AG20443 (cell line): ENCODE results near the gene CAMK4.
"Not testable (repeated sequence)": the region's sequence is repeated elsewhere in the genome, so short reads cannot be mapped to it uniquely, and the experiment has no call there.

Experiments used
- DNase-seq: peaks from one replicate; pipeline ENCODE4 v3.0.0; 2012; ENCODE audit warnings: low spot score, mixed read lengths

CAMK4 gene

DNA sequence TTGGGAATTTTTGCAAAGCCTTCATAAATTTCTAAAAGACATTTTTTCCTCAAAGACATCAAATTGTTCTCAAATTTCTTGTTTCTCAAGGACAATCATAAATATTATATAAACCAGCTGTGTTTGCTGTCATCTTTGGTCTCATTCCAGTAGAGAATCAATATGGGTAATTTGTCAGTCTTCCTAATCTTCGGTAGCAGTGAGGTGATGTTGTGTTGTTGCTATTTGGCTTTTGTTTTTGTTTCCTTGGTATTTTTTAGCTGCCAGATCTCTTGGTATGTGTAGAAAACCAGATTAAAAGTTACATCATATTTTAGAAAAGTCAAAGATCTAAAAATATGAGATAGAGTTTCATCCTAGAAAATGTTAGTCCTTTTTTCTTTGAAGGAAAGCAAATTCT lies 87.5 kb downstream of the CAMK4 start:
- DNase-seq: no peak

- DNase-seq: no peak
Observed at GRCh38 chr5:111313017-111313724, 89.0 kb downstream of the CAMK4 start.

- DNase-seq: no peak
Observed at GRCh38 chr5:111320953-111321352, 96.8 kb downstream of the CAMK4 start.

DNA sequence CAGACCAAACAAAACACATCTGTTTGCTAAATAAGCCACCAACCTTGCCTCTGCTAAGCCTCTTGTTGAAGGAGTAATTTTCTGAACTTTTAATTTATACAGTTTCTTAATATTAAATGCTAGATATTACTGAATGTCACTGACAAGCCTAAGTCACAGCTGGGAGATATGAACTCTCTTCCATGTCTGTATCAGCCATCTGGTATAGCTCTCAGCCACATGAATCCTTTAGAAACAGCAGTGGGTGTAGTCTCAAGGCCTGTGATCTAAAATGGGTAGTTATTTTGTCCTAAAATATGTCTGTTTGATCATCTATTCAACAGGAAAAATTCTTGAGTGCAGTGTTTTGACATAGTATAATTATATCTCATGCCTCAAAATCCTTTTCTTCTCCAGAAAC lies 97.2 kb downstream of the CAMK4 start:
- DNase-seq: no peak

DNA sequence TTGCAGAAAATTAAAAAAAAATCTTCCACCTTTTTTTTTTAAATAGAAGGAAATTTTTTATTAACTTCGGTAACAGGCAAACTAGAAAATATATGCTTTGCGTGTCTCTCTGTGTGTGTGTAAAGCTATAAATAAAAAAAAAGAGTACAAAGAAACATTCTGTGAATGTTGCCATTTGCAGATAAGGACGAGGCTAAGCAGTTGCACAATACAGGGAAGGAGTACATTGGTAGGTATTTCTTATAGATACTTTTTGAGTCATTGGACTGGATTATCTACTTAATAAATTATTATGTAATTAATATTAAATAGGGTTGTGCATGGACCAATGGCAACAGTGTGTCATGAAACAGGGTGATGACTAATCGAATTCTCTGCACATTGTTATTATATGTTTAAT lies 102.4 kb downstream of the CAMK4 start:
- DNase-seq: no peak

DNA sequence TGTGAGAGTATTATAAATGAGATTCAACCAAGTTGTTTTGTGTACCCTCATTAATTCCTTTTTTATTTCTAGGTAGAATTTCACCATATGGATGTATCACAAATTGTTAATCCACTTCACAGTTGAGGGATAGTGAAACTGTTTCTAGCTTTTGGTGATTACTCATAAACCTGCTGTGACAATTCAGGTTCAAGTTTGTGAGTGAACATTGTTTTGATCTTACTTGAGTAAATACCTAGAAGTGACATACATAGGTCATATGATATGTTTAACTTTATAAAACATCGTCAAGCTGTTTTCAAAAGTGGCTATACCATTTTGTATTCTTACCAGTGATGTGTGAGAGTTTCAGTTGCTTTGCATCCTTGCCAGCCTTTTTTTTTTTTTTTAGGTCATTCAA lies 112.9 kb downstream of the CAMK4 start:
- DNase-seq: no peak

GRCh38 chr5:111337688-111338087 lies 113.5 kb downstream of the CAMK4 start:
- DNase-seq: no peak

DNA sequence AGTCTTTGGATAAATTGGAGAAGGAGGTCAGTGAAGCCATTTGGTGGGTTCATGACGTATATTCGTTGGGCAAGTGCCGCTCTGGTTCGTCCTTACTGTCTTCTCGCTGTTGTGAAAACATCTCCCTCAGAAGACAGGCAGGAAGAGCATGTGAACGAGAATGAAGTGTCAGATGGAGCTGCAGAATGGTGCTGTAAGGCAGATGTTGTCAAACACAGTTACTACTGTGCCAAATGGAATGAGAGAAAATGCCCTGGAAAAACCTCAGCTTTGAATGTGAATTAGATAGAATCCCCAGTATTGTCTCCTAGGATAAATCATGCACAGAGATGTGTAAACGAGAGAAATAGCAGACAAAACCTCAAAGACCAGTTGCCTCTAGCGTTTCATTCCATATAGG lies 121.5 kb downstream of the CAMK4 start:
- DNase-seq: peak; percentile 9

DNA sequence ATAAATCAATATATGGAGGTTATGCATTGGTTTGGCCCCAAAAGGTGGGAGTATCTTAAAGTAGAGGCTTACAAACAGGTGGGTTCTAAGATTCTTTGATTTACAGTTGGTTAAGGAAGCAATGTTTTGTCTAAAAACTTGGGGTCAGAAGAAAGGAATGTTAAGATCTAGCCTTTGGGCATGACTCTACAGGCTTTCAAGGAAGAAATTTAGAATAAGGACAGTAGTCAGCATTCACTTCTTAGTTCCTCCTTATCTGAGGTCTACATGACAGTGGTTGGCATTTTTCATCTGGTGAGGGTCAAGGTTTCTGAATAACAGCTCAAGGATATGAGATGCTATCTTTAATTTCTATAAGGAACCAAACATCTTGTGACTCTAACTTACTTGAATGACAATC lies 122.8 kb downstream of the CAMK4 start:
- no peak for DNase-seq

DNA sequence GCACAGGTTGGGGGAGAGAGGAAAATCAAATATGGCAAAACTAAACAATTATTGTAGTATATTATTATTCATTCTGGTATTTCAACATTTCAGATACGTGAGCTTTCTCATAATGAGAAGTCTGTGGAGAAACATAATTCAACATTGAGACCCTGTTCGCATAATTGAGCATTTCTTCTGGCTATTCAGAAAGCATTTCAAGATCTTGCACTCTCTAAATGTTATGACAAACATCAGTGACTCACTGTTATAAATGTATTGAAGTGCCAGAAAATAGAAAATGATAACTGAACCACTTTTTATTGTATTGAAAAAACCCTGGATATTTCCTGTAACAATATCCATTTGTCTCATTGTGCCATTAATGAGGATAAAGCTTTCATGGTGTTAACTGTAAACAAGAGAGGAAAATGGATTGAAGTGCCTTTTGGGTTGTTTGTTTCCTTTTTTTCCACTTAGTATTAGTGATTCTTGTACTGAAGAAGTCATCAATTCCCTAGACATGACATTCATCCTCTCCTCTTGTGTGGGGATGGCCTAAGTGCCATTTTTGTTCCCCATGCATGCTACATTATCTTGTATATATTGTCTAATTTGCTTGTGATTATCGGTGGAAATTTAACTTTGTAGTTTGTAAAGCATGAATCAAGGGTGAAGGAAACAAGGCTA lies 124.6 kb downstream of the CAMK4 start:
- no peak for DNase-seq

GRCh38 chr5:111349429-111349828 lies 125.2 kb downstream of the CAMK4 start:
- no peak for DNase-seq

GRCh38 chr5:111353035-111353434 lies 128.9 kb downstream of the CAMK4 start:
- no peak for DNase-seq

GRCh38 chr5:111358726-111359125 lies 134.5 kb downstream of the CAMK4 start:
- not testable (repeated sequence) for DNase-seq

- no peak for DNase-seq
Observed at GRCh38 chr5:111360173-111360572, 136.0 kb downstream of the CAMK4 start.

- DNase-seq: no peak
Observed at GRCh38 chr5:111364992-111365391, 140.8 kb downstream of the CAMK4 start.

- no peak for DNase-seq
Observed at GRCh38 chr5:111366388-111366787, 142.2 kb downstream of the CAMK4 start.

- no peak for DNase-seq
Observed at GRCh38 chr5:111367115-111367514, 142.9 kb downstream of the CAMK4 start.

- DNase-seq: no peak
Observed at GRCh38 chr5:111372799-111373198, 148.6 kb downstream of the CAMK4 start.

- no peak for DNase-seq
Observed at GRCh38 chr5:111374380-111374779, 150.2 kb downstream of the CAMK4 start.

DNA sequence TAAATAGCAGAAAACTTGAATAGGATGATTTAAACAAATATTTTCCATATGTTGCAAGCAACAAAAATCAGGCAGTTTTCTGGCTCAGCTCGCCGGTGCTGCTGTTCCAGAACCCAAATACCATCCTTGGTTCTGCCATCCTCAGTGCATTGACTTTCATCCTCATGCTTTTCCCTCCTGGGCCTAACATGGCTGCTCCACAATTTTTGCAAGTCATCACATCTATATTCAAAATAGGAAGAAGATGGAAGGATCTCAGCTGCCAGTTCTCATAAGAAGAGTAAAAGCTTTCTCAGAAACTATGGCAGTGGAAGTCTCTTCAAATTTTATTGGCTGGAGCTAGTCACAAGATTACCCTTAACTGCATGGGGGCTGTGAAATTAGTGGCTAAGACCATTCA lies 151.5 kb downstream of the CAMK4 start:
- no peak for DNase-seq

GRCh38 chr5:111377306-111377705 lies 153.1 kb downstream of the CAMK4 start:
- no peak for DNase-seq

DNA sequence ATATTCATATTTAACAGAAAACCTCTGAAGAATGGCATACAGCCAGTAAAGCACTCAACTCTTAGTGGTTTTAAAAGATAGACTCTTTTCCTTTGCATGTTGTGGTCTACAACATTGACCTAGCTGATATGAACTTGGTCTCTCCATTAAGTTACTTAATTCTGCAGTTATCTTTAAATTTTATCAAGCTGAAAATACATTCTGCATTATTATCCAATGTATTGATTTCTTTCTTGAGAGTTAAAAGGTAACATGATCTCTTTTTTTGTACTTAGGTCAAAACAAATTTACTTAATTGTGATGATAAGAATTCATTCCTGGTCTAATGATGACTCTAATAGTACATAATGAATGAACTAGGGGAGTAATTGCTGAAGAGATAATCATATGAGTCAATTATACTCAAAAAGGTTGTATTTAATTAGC lies 155.2 kb downstream of the CAMK4 start:
- DNase-seq: no peak

GRCh38 chr5:111383288-111383970 lies 159.2 kb downstream of the CAMK4 start:
- DNase-seq: no peak
